ENCODE data around the gene AQP1.

Gene AQP1

GRCh38 chr7:30886608-30887011 lies 25.0 kb upstream of the AQP1 start:
- DNase-seq, result no peak

GRCh38 chr7:30887464-30887872 lies 24.2 kb upstream of the AQP1 start:
- DNase-seq, result no peak

GRCh38 chr7:30888747-30889146 lies 22.9 kb upstream of the AQP1 start:
- DNase-seq, result peak; percentile 72

GRCh38 chr7:30890226-30890625 lies 21.4 kb upstream of the AQP1 start:
- no peak for DNase-seq

DNA sequence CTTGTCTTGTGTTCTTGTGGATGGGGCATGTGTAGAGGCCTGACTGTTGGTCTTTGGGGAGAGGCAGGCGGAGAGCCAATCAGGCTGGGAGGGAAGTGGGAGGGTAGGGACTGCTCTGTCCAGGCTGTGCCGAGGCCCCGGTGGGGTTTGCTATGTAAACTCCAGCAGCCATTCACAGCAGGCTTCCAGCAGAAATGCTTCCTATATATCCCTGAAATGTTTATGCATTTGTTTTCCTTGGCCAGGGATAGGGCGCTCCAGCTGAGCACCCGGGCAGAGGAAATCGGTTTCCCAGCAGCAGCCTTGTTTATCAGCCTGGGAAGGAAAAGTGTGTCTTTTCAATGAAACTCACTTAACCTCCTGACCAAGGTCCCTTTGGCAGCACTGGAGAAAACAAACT lies 18.3 kb upstream of the AQP1 start:
- DNase-seq, result no peak

DNA sequence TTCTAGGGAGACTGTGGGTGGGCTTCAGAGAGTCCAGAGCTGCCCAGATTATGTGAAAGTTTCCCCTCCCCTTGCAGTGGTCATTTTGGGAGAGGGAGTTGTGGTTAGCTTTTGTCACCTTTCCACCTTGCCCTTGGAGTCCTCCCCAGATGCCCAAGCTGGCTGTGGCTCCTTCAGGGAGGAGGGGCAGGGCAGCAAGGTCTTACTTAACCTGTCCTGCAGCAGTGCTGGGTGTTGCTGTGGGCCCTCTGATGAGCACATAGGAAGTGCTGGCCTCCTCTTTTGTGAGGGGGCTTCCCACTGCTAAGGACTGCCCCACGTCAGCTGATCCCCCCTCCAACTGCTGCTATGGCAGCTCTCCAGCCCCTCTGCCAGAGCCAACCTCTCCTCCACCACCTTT lies 17.6 kb upstream of the AQP1 start:
- DNase-seq, result no peak

- DNase-seq, result no peak
These were observed 16.6 kb upstream of the AQP1 start for GRCh38 chr7:30894866-30895605.

- no peak for DNase-seq
These were observed 15.6 kb upstream of the AQP1 start for GRCh38 chr7:30896036-30896435.

DNA sequence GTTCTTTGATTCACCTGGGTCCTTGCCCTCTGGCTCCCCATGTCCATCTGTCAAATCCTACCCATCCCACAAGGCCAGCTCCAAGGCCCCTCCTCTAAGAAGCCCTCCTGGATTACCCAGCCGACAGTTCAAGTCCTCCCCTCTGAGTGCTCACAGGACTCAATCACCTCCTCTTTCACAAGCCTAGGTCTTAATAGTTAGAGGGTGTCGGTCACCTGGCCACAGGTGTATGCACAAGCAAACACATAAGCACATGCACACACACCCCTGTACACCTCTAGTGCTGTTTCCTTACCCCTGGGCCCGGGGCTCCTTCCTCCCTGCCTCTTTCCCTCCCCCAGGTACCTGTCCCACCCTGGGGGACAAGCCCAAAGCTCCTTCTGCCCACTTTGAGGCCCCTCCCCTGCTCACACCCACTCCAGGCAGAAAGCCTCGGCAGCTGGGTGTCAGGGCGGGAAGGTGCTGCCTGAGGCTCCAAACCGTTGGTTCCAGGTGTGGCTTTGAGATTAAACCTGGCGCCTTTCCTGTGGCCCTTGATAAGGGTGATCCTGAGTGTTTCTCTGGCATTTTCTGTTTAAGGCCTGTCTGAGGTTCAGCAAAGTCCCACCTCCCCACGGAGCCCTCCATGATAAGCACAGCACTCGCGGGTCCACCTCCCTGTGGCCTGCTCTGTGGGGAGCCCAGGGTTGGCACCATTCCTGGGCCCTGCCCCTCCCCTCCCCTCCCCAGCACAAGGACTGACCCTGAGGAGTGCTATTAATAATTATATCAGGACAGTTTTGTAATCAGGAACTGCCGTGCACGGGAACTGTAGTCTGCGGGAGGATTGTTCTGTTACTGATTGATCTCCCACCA lies 14.6 kb upstream of the AQP1 start:
- DNase-seq, result no peak

DNA sequence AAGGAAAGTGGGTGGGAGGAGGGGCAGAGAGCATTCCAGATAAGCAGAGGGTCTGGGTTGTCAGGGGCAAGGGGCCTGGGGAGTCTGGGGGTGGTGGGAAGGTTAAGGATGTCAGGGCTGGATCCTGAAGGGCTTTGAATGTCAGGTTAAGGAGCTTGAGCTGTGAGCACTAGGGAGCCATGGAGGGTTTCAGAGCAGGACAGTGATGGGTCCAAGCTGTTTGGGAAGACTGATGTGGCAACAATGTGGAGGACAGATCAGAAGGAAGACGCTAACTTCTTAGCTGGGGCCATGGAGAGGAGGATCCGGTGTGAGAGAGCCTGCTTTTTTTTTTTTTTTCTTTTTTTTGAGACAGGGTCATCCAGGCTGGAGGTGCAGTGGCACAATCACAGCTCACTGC lies 13.9 kb upstream of the AQP1 start:
- DNase-seq, result no peak

GRCh38 chr7:30898411-30898810 lies 13.2 kb upstream of the AQP1 start:
- no peak for DNase-seq

DNA sequence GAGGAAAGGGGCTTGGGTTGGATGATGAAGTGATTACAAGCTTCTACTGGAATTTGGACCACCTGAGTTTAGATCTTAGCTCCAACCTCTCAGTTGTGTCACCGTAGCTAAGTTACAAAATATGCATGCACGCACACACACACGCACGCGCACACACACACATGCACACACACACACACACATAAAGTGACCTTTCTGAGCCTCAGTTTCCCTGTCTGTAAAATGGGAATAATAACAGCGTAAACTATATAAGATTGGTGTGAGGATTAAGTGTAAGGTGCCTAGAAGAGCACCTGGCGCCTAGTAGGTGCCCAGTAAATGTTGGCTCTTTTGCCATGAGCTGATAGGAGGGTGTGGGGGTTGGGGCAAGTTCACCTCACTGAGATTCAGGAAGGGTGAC lies 12.6 kb upstream of the AQP1 start:
- DNase-seq, result no peak

GRCh38 chr7:30899630-30900029 lies 12.0 kb upstream of the AQP1 start:
- no peak for DNase-seq

DNA sequence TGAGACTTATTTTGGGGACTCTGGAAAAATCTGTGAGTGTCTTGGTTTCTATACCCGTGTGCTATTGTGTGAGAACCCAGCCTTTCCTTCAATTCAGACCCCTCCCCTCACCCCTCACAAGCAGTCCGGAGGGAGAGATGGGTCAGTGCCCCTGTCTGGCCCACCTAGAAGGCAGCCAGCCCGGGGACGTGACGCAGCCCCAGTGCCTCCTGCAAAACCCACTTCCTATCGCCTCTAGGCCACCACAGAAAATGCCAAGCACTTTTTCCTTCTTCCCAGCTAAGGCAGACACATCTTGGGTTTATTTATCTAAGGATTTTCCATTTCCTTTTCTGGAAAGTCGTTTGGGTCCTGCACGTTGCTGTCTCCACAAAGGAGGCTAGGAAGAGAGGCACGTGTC lies 11.6 kb upstream of the AQP1 start:
- no peak for DNase-seq

DNA sequence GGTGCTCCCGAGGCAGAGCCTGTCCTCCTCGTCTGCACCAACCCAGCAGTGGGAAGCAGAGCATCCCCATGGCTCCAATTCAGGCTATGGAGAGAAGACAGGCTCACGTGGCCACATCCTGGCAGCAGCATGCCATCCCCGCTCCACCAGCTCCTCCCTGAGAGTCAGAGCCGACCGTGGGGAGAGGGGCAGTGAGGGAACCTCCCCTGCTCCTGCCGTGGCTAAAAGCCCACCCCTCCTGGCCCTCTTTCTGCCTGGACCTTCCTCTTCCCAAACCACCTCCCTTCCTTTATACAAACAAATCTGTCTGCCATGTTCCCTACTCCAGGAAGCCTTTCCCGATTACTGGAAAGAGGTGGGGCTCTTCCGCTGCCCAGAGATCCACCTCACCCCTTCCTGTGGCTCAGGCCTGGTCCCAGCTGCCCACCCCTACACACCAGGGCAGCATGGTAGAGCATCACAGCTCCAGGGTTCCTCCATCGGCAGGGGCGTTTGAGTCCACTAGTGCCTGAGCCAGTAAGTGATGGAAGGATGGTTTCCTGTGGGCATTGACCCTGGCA lies 10.8 kb upstream of the AQP1 start:
- DNase-seq, result no peak

- DNase-seq, result no peak
These were observed 9.8 kb upstream of the AQP1 start for GRCh38 chr7:30901856-30902255.

- no peak for DNase-seq
These were observed 9.2 kb upstream of the AQP1 start for GRCh38 chr7:30902466-30902865.

- DNase-seq, result no peak
These were observed 8.5 kb upstream of the AQP1 start for GRCh38 chr7:30903146-30903545.

DNA sequence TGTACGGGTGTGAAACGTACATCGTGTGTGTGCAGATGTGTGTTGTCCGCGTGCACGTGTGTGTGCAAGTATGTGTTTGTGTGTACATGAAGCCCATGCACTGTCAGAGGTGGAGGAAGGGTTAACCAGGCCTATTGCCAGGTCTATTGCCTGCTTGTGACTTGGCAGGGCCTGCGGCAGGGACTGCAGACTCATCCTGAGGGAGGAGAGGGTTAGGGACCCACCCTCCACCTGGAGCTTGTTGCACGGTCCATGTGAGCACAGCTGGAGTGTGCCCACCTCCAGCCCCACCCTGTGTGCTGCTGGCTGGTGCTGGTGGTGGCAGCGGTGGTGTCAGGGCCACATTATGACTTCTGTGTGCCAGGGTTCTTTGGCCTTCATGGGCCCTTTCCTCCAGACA lies 7.1 kb upstream of the AQP1 start:
- no peak for DNase-seq

DNA sequence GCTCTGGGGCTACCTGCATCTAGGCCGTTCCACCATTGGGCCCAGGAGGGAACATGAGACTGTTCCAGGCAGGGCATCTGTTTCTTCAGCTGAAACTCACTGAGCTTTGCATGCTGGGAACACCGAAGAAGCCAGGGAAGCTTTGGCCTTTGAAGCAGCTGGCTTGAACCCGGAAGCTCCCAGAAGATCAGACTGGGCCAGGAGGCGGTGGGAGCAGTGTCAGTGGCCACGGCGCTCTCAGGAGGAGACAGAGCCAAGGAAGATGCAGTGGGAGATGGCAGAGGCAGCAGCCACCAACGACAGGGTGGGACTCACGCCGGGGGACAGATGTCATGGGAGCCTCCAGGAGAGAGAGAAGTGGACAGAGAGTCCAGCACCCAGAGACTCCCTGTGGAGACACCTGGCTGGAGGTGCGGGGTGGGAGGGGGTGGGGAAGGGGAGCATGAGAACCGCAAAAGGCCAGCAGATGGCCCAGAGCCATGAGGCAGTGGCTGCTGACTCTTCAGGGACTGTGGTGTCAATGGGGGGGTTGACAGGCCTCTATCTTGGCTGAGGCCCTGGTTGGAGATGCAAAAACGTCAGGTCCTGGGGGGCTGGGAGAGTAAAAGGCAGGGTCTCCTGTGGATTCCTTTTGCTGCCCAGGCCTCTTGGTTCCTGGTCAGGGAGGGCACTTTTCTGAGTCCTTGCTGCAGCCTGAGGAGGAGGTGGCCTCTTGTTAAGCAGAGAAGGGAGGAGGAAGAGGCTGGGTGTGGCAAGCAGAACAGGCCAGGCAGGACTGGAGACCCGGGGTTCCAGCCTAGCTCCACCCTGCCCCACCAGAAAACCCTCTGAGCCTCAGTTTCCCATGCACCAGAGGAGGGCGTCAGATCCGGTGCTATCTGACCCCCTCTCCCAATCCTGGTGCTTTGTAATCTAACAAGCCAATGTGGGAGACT lies 6.3 kb upstream of the AQP1 start:
- no peak for DNase-seq

- no peak for DNase-seq
These were observed 5.6 kb upstream of the AQP1 start for GRCh38 chr7:30906014-30906413.

DNA sequence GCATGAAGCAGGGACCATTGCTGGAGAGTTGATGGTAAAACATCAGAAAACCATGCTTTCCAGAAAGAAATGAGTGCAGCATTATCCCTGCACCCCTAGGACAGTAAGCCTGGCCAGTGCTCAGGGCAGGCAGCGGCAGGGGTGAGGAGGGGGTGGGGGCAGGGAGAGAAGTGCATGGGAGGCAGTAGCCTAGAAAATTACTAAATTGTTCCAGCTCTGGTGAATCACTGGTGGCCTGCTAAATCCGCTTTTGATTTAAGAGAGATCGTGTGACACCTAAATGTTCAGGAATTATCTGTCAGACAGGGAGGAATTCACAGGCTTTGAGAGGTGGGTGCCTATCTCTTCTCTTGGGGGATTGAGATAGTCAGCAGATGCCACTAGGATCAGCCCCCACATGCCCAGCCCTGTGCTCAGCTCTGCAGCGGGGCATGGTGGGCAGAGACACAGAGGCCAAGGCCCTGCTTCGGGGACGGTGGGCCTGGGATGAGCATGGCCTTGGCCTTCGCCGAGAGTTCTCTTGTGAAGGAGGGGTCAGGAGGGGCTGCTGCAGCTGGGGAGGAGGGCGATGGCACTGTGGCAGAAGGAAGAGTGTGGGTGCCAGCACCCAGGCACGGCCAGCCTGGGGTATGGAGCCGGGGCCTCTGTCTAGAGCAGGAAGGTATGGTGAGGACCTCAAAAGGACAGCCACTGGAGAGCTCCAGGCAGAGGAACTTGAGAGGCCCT lies 5.0 kb upstream of the AQP1 start:
- DNase-seq, result no peak
